H9 (cell line): Measurements from ENCODE around the gene ZCWPW1. TPM values are rescaled to one million over a fixed set of nuclear protein-coding genes. Genes with fewer than 3 reads are reported as not detected.
"Not testable (repeated sequence)": the region's sequence is repeated elsewhere in the genome, so short reads cannot be mapped to it uniquely, and the experiment has no call there.

Experiments
- DNase-seq: peaks from one replicate; pipeline ENCODE4 v3.0.0-alpha.2; 2017
- H2AFZ ChIP-seq: one replicate; pipeline ENCODE4 v1.6.1; 2013; ENCODE audit warnings: mild to moderate bottlenecking, low read length, control low read depth, moderate library complexity
- H2AK5ac ChIP-seq: 2 replicates; pipeline ENCODE4 v1.6.1; 2013; ENCODE audit warnings: low read length, control low read depth, mixed read lengths; ENCODE audit not compliant: insufficient read length
- H2BK120ac ChIP-seq: one replicate; pipeline ENCODE4 v1.6.1; 2013; ENCODE audit warnings: low read depth, mild to moderate bottlenecking, low read length, control low read depth, inconsistent platforms; ENCODE audit not compliant: poor library complexity, severe bottlenecking
- H2BK12ac ChIP-seq: 2 replicates; pipeline ENCODE4 v1.6.1; 2013; ENCODE audit warnings: low read length, control low read depth, mixed read lengths, low read depth; ENCODE audit not compliant: insufficient read length
- H2BK15ac ChIP-seq: 2 replicates; pipeline ENCODE4 v1.6.1; 2013; ENCODE audit warnings: low read depth, low read length, control low read depth
- H2BK20ac ChIP-seq: one replicate; pipeline ENCODE4 v1.6.1; 2013; ENCODE audit warnings: low read depth, mild to moderate bottlenecking, low read length, control low read depth, inconsistent platforms; ENCODE audit not compliant: poor library complexity, severe bottlenecking
- H2BK5ac ChIP-seq: 2 replicates; pipeline ENCODE4 v1.6.1; 2013; ENCODE audit warnings: low read length, control low read depth, mixed read lengths; ENCODE audit not compliant: insufficient read length
- H3K14ac ChIP-seq: 2 replicates; pipeline ENCODE4 v1.6.1; 2013; ENCODE audit warnings: low read length, control low read depth; ENCODE audit not compliant: insufficient read depth
- H3K18ac ChIP-seq: 2 replicates; pipeline ENCODE4 v1.6.1; 2013; ENCODE audit warnings: low read depth, mild to moderate bottlenecking, mixed read lengths, low read length, control low read depth; ENCODE audit not compliant: insufficient read length
- H3K23ac ChIP-seq: 2 replicates; pipeline ENCODE4 v1.6.1; 2013; ENCODE audit warnings: low read length, control low read depth, mixed read lengths, low read depth; ENCODE audit not compliant: insufficient read length
- H3K23me2 ChIP-seq: 2 replicates; pipeline ENCODE4 v1.6.1; 2013; ENCODE audit warnings: low read depth, mild to moderate bottlenecking, mixed read lengths, low read length, control low read depth; ENCODE audit not compliant: insufficient read length, poor library complexity, severe bottlenecking
- H3K27ac ChIP-seq: 2 replicates; pipeline ENCODE4 v1.5.1; 2013; ENCODE audit warnings: low read length, control low read depth, mixed read lengths, low read depth; ENCODE audit not compliant: insufficient read length
- H3K27me3 ChIP-seq: 2 replicates; pipeline ENCODE4 v1.6.1; 2013; ENCODE audit warnings: low read length, control low read depth, inconsistent platforms; ENCODE audit not compliant: insufficient read depth
- H3K4ac ChIP-seq: 2 replicates; pipeline ENCODE4 v1.6.1; 2013; ENCODE audit warnings: low read depth, mild to moderate bottlenecking, control low read depth, inconsistent platforms, low read length, moderate library complexity
- H3K4me1 ChIP-seq: 2 replicates; pipeline ENCODE4 v1.6.1; 2013; ENCODE audit warnings: low read length, control low read depth, inconsistent platforms; ENCODE audit not compliant: insufficient read depth
- H3K4me2 ChIP-seq: 2 replicates; pipeline ENCODE4 v1.6.1; 2013; ENCODE audit warnings: low read length, control low read depth, mixed read lengths; ENCODE audit not compliant: insufficient read length, insufficient read depth
- H3K56ac ChIP-seq: 2 replicates; pipeline ENCODE4 v1.6.1; 2013; ENCODE audit warnings: low read depth, mild to moderate bottlenecking, mixed read lengths, low read length, control low read depth; ENCODE audit not compliant: insufficient read length
- H3K79me1 ChIP-seq: 2 replicates; pipeline ENCODE4 v1.6.1; 2013; ENCODE audit warnings: low read depth, mild to moderate bottlenecking, moderate library complexity, low read length, control low read depth, inconsistent platforms; ENCODE audit not compliant: insufficient read depth, poor library complexity, severe bottlenecking
- H3K79me2 ChIP-seq: 2 replicates; pipeline ENCODE4 v1.6.1; 2013; ENCODE audit warnings: low read length, control low read depth, inconsistent platforms; ENCODE audit not compliant: insufficient read depth
- H3K9ac ChIP-seq: 2 replicates; pipeline ENCODE4 v1.6.1; 2013; ENCODE audit warnings: low read length, control low read depth, mixed read lengths; ENCODE audit not compliant: insufficient read length; ENCODE audit errors: extremely low read depth
- H3K9me3 ChIP-seq: one replicate; pipeline ENCODE4 v1.6.1; 2013; ENCODE audit warnings: low read depth, low read length, inconsistent platforms; ENCODE audit not compliant: control insufficient read depth
- H3T11ph ChIP-seq: one replicate; pipeline ENCODE4 v1.6.1; 2013; ENCODE audit warnings: mild to moderate bottlenecking, low read length, control low read depth, inconsistent platforms
- H4K20me1 ChIP-seq: one replicate; pipeline ENCODE4 v1.6.1; 2013; ENCODE audit not compliant: control insufficient read depth, insufficient read length, insufficient read depth
- H4K5ac ChIP-seq: 2 replicates; pipeline ENCODE4 v1.6.1; 2013; ENCODE audit warnings: low read depth, mild to moderate bottlenecking, mixed read lengths, low read length, control low read depth; ENCODE audit not compliant: insufficient read length
- H4K8ac ChIP-seq: replicated peaks from 2 replicates; pipeline ENCODE4 v1.6.1; 2013; ENCODE audit warnings: low read length, control low read depth, mixed read lengths, low read depth; ENCODE audit not compliant: insufficient read length
- H4K91ac ChIP-seq: 2 replicates; pipeline ENCODE4 v1.6.1; 2013; ENCODE audit warnings: low read depth, mild to moderate bottlenecking, moderate library complexity, mixed read lengths, low read length, control low read depth; ENCODE audit not compliant: insufficient read length
- H3K27ac Mint-ChIP-seq, 3 experiments: 2 replicates in 2 of 3; 3 replicates in 1 of 3; pipeline ENCODE4 v1.8.0; 2020 to 2021; ENCODE audit warnings: mixed read lengths in 3 of 3, mild to moderate bottlenecking in 1 of 3, moderate library complexity in 1 of 3
- H3K27me3 Mint-ChIP-seq: 2 replicates; pipeline ENCODE4 v1.8.0; 2021; ENCODE audit warnings: low read depth, mild to moderate bottlenecking, moderate library complexity, mixed read lengths
- H3K36me3 Mint-ChIP-seq, 3 experiments: 2 replicates in 2 of 3; 3 replicates in 1 of 3; pipeline ENCODE4 v1.8.0; 2020 to 2021; ENCODE audit warnings: low read depth in 3 of 3, mixed read lengths in 3 of 3; ENCODE audit not compliant: insufficient read depth in 1 of 3
- H3K4me1 Mint-ChIP-seq, 2 experiments: 2 replicates each; pipeline ENCODE4 v1.8.0; 2020; ENCODE audit warnings: mixed read lengths in 2 of 2
- H3K4me3 Mint-ChIP-seq, 2 experiments: 2 replicates in 1 of 2; 3 replicates in 1 of 2; pipeline ENCODE4 v1.8.0; 2020 to 2021; ENCODE audit warnings: mild to moderate bottlenecking in 2 of 2, mixed read lengths in 2 of 2, moderate library complexity in 1 of 2
- H3K9me3 Mint-ChIP-seq, 2 experiments: 2 replicates in 1 of 2; 3 replicates in 1 of 2; pipeline ENCODE4 v1.8.0; 2020; ENCODE audit warnings: mild to moderate bottlenecking in 2 of 2, mixed read lengths in 2 of 2, moderate library complexity in 1 of 2
- CTCF ChIP-seq: fragments of 200-600 bp; sonication (generic); conservative IDR thresholded peaks from 3 replicates; pipeline ENCODE4 v1.8.0; 2021; ENCODE audit warnings: antibody characterized with exemption, mild to moderate bottlenecking
- WGBS: extraction: QIAGEN DNeasy Blood & Tissue Kit; methylation state at CpG from one replicate; pipeline ENCODE4 v1.1.7; 2013; ENCODE audit warnings: missing lambda C conversion rate, low lambda C conversion rate, mixed read lengths; ENCODE audit not compliant: insufficient read length; ENCODE audit errors: extremely low coverage; 5-methylcytosine and 5-hydroxymethylcytosine counted together
- total RNA-seq: library from RNA; stranded (reverse); gene quantifications from 2 replicates; pipeline ENCODE4 v1.2.1, GENCODE V29; 2021

ZCWPW1 gene
- total RNA-seq, 1 experiment from 2014 or later, result 1.1 TPM

- Histone ChIP-seq H3K9me3 (no peaks in the 10 kb centered on the region), H3K79me1 (no peaks in the 10 kb centered on the region), H3K4me2 (no peak overlapping the region), H4K5ac (no peak overlapping the region), H3K79me2 (no peaks in the 10 kb centered on the region), H2AK5ac (no peak overlapping the region), H4K20me1 (no peaks in the 10 kb centered on the region), H2BK12ac (no peak overlapping the region), H3K27me3 (no peaks in the 10 kb centered on the region), H3K23me2 (no peaks in the 10 kb centered on the region), H3K4ac (no peak overlapping the region), H3K14ac (no peak overlapping the region), H3K27ac (no peak overlapping the region), H3K56ac (no peak overlapping the region), H2BK5ac (no peak overlapping the region), H2AFZ (no peak overlapping the region), H3K4me1 (no peaks in the 10 kb centered on the region), H2BK120ac (no peak overlapping the region), H2BK15ac (no peak overlapping the region), H3K9ac (no peak overlapping the region), H3T11ph (no peak overlapping the region), H3K23ac (no peak overlapping the region), H2BK20ac (no peak overlapping the region), H4K8ac (no peak overlapping the region), H4K91ac (no peak overlapping the region), H3K18ac (no peak overlapping the region)
- peaks cover 4 to 14% of the 10 kb centered on the region in 2 experiments for H3K4me1 Mint-ChIP-seq
- H3K27me3 Mint-ChIP-seq, result no peaks in the 10 kb centered on the region; the same call in 1 of the 2 replicates
- WGBS, result no CpG with 5 or more reads among the region's 13 CpGs
- DNase-seq, result no peak
- peak overlapping the region in 2 of 3 experiments; percentile 29 to 54; a peak in 1 of 7 replicates for H3K27ac Mint-ChIP-seq
- no peak overlapping the region for H3K4me3 Mint-ChIP-seq
- no peaks in the 10 kb centered on the region for H3K9me3 Mint-ChIP-seq
- no peak for TF ChIP-seq CTCF
- H3K36me3 Mint-ChIP-seq, result no peaks in the 10 kb centered on the region
Observed at GRCh38 chr7:100449190-100449795, 20.8 kb upstream of the ZCWPW1 start.

- H2AK5ac ChIP-seq, H4K8ac ChIP-seq, H3K27me3 Mint-ChIP-seq, H2AFZ ChIP-seq, DNase-seq, H4K20me1 ChIP-seq, H3K9me3 ChIP-seq, H2BK20ac ChIP-seq, H4K5ac ChIP-seq, H3K9ac ChIP-seq, H3K27ac Mint-ChIP-seq, H3K23ac ChIP-seq, H2BK15ac ChIP-seq, H3K14ac ChIP-seq, H3K27me3 ChIP-seq, H3K27ac ChIP-seq, H3K18ac ChIP-seq, H3K4ac ChIP-seq, H3K23me2 ChIP-seq, H2BK5ac ChIP-seq, H3T11ph ChIP-seq, H2BK12ac ChIP-seq, H2BK120ac ChIP-seq, H3K36me3 Mint-ChIP-seq, H4K91ac ChIP-seq, H3K4me2 ChIP-seq, H3K79me1 ChIP-seq, H3K79me2 ChIP-seq, H3K4me1 ChIP-seq, H3K4me3 Mint-ChIP-seq, H3K56ac ChIP-seq, H3K9me3 Mint-ChIP-seq: not testable (repeated sequence)
- no CpG with 5 or more reads among the region's 8 CpGs for WGBS
- peaks cover 6 to 15% of the 10 kb centered on the region in 2 experiments for H3K4me1 Mint-ChIP-seq
Observed at GRCh38 chr7:100447363-100447762, 18.9 kb upstream of the ZCWPW1 start.
